Fibroblast of pulmonary artery (primary cell): ENCODE measurements around the gene CCDC127.
A peak's percentile ranks its signal among the peaks of the same experiment; 100 is the strongest.

Experiments
- DNase-seq: peaks from one replicate; pipeline ENCODE4 v3.0.0-alpha.2; 2010; ENCODE audit warnings: low read depth
- H3K4me3 ChIP-seq: replicated peaks from 2 replicates; pipeline ENCODE4 v1.5.1; 2011; ENCODE audit warnings: low read depth, mild to moderate bottlenecking, control low read depth, low read length, moderate library complexity
- CTCF ChIP-seq: IDR thresholded peaks from 2 replicates; pipeline ENCODE4 v1.5.1; 2011; ENCODE audit warnings: mild to moderate bottlenecking, control low read depth, low read length, inconsistent platforms; ENCODE audit errors: missing control alignments

CCDC127 gene

DNA sequence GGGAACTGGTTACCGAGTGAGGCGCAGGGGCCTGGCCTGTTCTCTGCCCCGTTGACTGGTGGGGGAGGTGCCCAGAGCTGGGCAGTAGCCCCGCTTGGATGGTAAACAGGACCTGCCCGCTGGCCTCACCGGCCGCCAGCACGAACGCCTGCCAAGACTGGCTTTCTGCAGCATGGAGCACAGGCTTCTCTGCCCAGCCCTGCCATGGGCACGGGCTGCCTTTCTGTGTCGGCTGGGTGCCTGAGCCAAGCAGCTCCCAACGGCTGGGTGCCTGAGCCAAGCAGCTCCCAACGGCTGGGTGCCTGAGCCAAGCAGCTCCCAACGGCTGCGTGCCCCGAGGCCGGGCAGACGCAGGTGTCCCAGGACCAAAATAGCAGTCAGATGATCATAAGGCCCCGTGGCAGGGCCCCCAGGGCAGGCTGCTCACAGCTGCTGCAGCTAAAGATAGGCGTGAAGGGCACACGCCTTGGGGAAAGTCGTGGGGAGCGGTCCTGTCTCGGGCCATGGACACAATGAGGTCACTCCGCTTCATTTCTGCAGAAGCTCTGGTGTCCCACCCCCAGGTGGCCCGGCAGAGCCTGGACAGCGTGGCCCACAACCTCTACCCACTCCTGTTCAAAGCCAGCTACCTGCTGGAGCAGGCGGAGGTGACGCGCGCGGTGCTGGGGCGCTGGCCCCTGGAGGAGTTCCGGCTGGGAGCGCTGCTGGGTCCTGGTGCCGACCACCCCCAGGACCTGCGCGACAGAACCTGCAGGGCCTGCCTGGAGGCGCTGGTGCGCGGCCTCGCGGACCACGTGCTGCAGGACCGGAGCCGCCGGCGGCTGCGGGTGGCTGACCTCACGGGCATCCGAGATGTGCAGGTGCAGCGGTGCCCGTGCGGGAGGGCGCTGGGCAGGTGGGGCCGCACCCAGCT, 26.7 kb downstream of the CCDC127 start, which contains the start of gene LRRC14B:
Gene LRRC14B, plus strand, starts transcription at position 460 of the 913 bp plus-strand sequence. Its CDS starts 44 bp downstream, at position 504.
- H3K4me3 ChIP-seq: no peak within 1 kb of the TSS
- no peak for DNase-seq

GRCh38 chr5:190366-191035, 27.5 kb downstream of the CCDC127 start:
- no peak for DNase-seq
- TF ChIP-seq CTCF: no peak

More for the DNA sequence above, 26.7 kb downstream of the CCDC127 start, which contains the start of gene LRRC14B:
- TF ChIP-seq CTCF: no peak

DNA sequence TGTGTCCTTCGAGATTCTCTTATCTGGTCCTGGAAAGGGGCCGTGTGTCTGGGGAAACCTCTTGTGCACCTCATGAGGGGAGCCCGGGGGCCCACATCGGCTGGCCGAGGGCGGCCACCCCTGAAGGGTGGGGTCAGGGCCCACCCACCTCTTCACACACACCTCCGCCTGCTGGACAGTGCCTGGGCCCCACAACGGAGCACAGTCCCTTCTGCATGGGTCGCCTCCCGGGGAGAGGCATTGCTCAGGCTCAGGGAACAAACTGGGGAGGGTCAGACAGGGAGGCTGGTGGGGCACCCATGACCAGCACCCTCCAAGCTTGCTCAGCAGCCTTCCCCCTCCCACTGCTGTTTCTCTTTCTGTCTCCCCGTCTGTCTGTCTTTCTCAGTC, 28.0 kb downstream of the CCDC127 start:
- no peak for DNase-seq
- H3K4me3 ChIP-seq: no peak overlapping the region
- TF ChIP-seq CTCF: no peak

More at GRCh38 chr5:190366-191035, 27.5 kb downstream of the CCDC127 start:
- no peak overlapping the region for H3K4me3 ChIP-seq

GRCh38 chr5:189486-189885, 28.5 kb downstream of the CCDC127 start:
- no peak for DNase-seq
- no peak for TF ChIP-seq CTCF
- no peak overlapping the region for H3K4me3 ChIP-seq

DNA sequence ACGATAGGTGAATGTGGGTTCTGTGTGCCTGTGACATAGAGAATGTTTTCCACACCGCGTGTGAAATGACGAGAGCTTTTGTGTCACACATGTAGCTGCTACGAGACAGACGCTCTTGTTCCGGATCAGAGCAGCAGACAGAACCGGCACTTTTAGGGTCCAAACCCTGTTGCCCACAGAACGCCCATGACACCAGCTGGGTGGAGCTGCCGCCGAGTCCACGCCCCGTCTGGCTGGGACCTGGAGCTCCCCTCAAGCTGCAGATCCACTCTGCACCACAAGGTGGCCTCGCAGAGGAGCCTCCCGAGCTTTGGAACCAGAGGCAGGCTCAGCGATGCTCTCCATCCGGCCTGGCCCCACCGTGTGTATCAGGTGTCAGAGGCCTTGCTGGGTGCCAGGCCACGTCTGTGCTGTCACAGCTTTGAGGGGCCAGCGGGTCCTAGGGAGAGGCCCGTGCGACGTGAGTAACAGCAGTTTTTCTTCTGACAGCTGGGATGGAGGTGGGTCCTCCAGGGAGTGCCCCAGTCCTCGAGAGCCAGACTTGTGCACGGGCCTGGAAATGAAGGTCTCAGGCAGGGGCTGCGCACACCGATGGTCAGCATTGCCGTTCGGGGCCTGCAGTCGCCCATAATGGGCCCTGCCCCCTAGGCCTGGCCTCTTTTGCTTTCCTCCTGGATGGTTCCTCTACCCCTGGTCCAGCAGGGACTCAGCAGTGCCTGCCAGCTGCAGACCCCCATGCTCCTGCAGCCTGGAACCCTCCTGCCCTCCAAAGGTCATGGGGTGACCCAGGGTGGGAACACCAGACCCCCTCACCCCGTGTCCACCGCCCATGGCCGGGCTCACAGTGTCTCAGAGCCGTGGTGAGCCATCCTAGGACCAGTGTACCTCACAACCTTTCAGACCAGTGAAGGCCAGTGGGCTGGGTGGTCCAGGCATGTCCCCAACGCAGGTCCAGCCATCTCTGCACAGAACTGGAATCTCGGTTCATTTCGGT, 29.2 kb downstream of the CCDC127 start:
- peak; percentile 91 for TF ChIP-seq CTCF
- peak; percentile 83 for DNase-seq
- peak overlapping the region; percentile 27 for H3K4me3 ChIP-seq
